Colonic mucosa (tissue), 4 donors: ENCODE measurements around the gene CD96. TPM values are rescaled to one million over a fixed set of nuclear protein-coding genes. Genes with fewer than 3 reads are reported as not detected.

Source experiments
- DNase-seq: peaks from one replicate; pipeline ENCODE4 v3.0.0-alpha.2; 2020
- H3K27ac ChIP-seq: fragments of 200-600 bp; one replicate; pipeline ENCODE4 v1.8.0; 2021
- H3K27me3 ChIP-seq: fragments of 200-600 bp; one replicate; pipeline ENCODE4 v1.8.0; 2021
- H3K36me3 ChIP-seq: fragments of 200-600 bp; one replicate; pipeline ENCODE4 v1.8.0; 2021
- H3K4me1 ChIP-seq: fragments of 200-600 bp; one replicate; pipeline ENCODE4 v1.8.0; 2021; ENCODE audit warnings: mild to moderate bottlenecking
- H3K4me3 ChIP-seq: fragments of 200-600 bp; one replicate; pipeline ENCODE4 v1.8.0; 2021
- H3K9ac ChIP-seq, 2 donors: one replicate each; pipeline ENCODE4 v1.7.0; 2013; ENCODE audit warnings: control low read depth in 2 of 2, low read depth in 2 of 2, low read length in 2 of 2
- H3K9me3 ChIP-seq: fragments of 200-600 bp; one replicate; pipeline ENCODE4 v1.8.0; 2021
- CTCF ChIP-seq: fragments of 200-600 bp; IDR thresholded peaks from one replicate; pipeline ENCODE4 v1.8.0; 2022; ENCODE audit warnings: antibody characterized with exemption, mild to moderate bottlenecking
- intact Hi-C: fragments of 100-400 bp; cut with DNase I; formaldehyde crosslinking; loops from one replicate; pipeline ENCODE4 v1.14.1; 2022
- total RNA-seq, 2 donors: library from RNA; stranded (reverse); fragmentation: NEBNext Ultra II Directional in 1 of 2; extraction: Animal tissue kit (Norgen Biotek cat#: 25700) in 1 of 2; gene quantifications; one replicate each; pipeline ENCODE4 v1.2.1, GENCODE V29; 2021
- donor health status: healthy.
- donor health status: DM: no; HTN: no; CAD: no.
- donor health status: DM: no; HTN: no; CAD: no.

Gene CD96
- total RNA-seq, 2 donors from 2014 or later = 1.7 to 2.8 TPM

- TF ChIP-seq CTCF = no peak
- Histone ChIP-seq H3K36me3 (no peaks in the 10 kb centered on the region), H3K4me1 (no peaks in the 10 kb centered on the region), H3K9ac (no peak overlapping the region), H3K4me3 (no peak overlapping the region), H3K27ac (no peak overlapping the region), H3K27me3 (no peaks in the 10 kb centered on the region), H3K9me3 (no peaks in the 10 kb centered on the region)
- intact Hi-C loops = no loop called here
- no peak for DNase-seq
These were observed 94.4 kb downstream of the CD96 start for GRCh38 chr3:111636366-111636885.

- TF ChIP-seq CTCF = no peak
These were observed 97.3 kb downstream of the CD96 start for GRCh38 chr3:111639316-111639715.

GRCh38 chr3:111648991-111649579 lies 107.1 kb downstream of the CD96 start:
- TF ChIP-seq CTCF = no peak
- DNase-seq = no peak
- no peaks in the 10 kb centered on the region for H3K9me3 ChIP-seq
- H3K36me3 ChIP-seq = no peaks in the 10 kb centered on the region
- intact Hi-C loops = no loop called here
- no peaks in the 10 kb centered on the region for H3K27me3 ChIP-seq
- no peak overlapping the region for H3K4me3 ChIP-seq
- H3K9ac ChIP-seq = no peak overlapping the region
- H3K27ac ChIP-seq = no peak overlapping the region
- H3K4me1 ChIP-seq = no peaks in the 10 kb centered on the region

More at GRCh38 chr3:111639316-111639715, 97.3 kb downstream of the CD96 start:
- Histone ChIP-seq H3K27me3 (no peaks in the 10 kb centered on the region), H3K4me3 (no peak overlapping the region), H3K36me3 (no peaks in the 10 kb centered on the region), H3K4me1 (no peaks in the 10 kb centered on the region), H3K9ac (no peak overlapping the region), H3K27ac (no peak overlapping the region), H3K9me3 (no peaks in the 10 kb centered on the region)
- intact Hi-C loops = no loop called here
- no peak for DNase-seq

GRCh38 chr3:111650378-111651275 lies 108.6 kb downstream of the CD96 start:
- Histone ChIP-seq H3K27me3 (no peaks in the 10 kb centered on the region), H3K27ac (no peak overlapping the region), H3K9me3 (no peaks in the 10 kb centered on the region), H3K4me3 (no peak overlapping the region), H3K4me1 (no peaks in the 10 kb centered on the region), H3K9ac (no peak overlapping the region), H3K36me3 (no peaks in the 10 kb centered on the region)
- intact Hi-C loops = no loop called here
- no peak for TF ChIP-seq CTCF
- DNase-seq = no peak

GRCh38 chr3:111652492-111653180 lies 110.6 kb downstream of the CD96 start:
- H3K27ac ChIP-seq = no peak overlapping the region
- intact Hi-C loops = no loop called here
- H3K9ac ChIP-seq = no peak overlapping the region
- TF ChIP-seq CTCF = no peak
- H3K36me3 ChIP-seq = no peaks in the 10 kb centered on the region
- DNase-seq = no peak
- H3K4me3 ChIP-seq = no peak overlapping the region
- no peaks in the 10 kb centered on the region for H3K4me1 ChIP-seq
- no peaks in the 10 kb centered on the region for H3K9me3 ChIP-seq
- H3K27me3 ChIP-seq = no peaks in the 10 kb centered on the region
